ENCODE measurements around the gene PCNX2. TPM values are rescaled to one million over a fixed set of nuclear protein-coding genes. Genes with fewer than 3 reads are reported as not detected.
A peak's percentile ranks its signal among the peaks of the same experiment; 100 is the strongest.

PCNX2 gene
- total RNA-seq (10 to 100 TPM in 1 of 4 donors, 1 to 10 TPM in 3; 2.7 to 13.8 (median 7.0) TPM), polyA plus RNA-seq (1 to 10 TPM; 1.8 to 5.1 (median 2.1) TPM)

GRCh38 chr1:233295237-233295974, at the start of gene PCNX2:
Gene PCNX2, minus strand, starts transcription at chr1:233295725. Its CDS starts 247 bp downstream, at chr1:233295478.
- no peaks in the 10 kb centered on the region for H3K9me3 ChIP-seq
- intact Hi-C loops (cut with DNase I) = no loop called here
- H3K27me3 ChIP-seq = peaks cover 0 to 28% (median 0%) of the 10 kb centered on the region in 3 donors
- peak within 1 kb of the TSS; percentile 4 to 61 (median 14) for H3K27ac ChIP-seq
- TF ChIP-seq EP300 (IDR thresholded peaks at IDR 0.05) (no peak), CTCF (IDR thresholded peaks at IDR 0.05) (no peak), POLR2AphosphoS5 (IDR thresholded peaks at IDR 0.05) (no peak), POLR2A (IDR thresholded peaks at IDR 0.05) (no peak)
- H3K36me3 ChIP-seq = no peaks in the 10 kb centered on the region
- H3K4me1 ChIP-seq = peaks cover 0 to 11% (median 9%) of the 10 kb centered on the region in 4 donors
- 1% methylated on average over 54 of the region's 54 CpGs for WGBS, 2 donors
- peak; percentile 75 for DNase-seq
- peak within 1 kb of the TSS; percentile 20 to 63 (median 46) for H3K4me3 ChIP-seq

GRCh38 chr1:233343262-233343661, 47.7 kb upstream of the PCNX2 start:
- intact Hi-C loops (cut with DNase I) = no loop called here
- Histone ChIP-seq H3K36me3 (no peaks in the 10 kb centered on the region), H3K27ac (no peak overlapping the region)

GRCh38 chr1:233342086-233342485, 46.6 kb upstream of the PCNX2 start:
- intact Hi-C loops (cut with DNase I) = no loop called here
- DNase-seq = no peak
- Histone ChIP-seq H3K9me3 (no peaks in the 10 kb centered on the region), H3K27ac (no peak overlapping the region), H3K4me1 (no peaks in the 10 kb centered on the region), H3K4me3 (no peak overlapping the region), H3K27me3 (peaks cover 0 to 5% (median 0%) of the 10 kb centered on the region in 3 donors), H3K36me3 (no peaks in the 10 kb centered on the region)
- TF ChIP-seq EP300 (IDR thresholded peaks at IDR 0.05) (no peak), CTCF (IDR thresholded peaks at IDR 0.05) (no peak), POLR2A (IDR thresholded peaks at IDR 0.05) (no peak), POLR2AphosphoS5 (IDR thresholded peaks at IDR 0.05) (no peak)

More at GRCh38 chr1:233343262-233343661, 47.7 kb upstream of the PCNX2 start:
- no peak for DNase-seq
- Histone ChIP-seq H3K27me3 (no peaks in the 10 kb centered on the region), H3K9me3 (no peaks in the 10 kb centered on the region), H3K4me3 (no peak overlapping the region), H3K4me1 (no peaks in the 10 kb centered on the region)
- WGBS, 2 donors = 25 to 72% methylated on average over 1 of the region's 1 CpG
- no peak for TF ChIP-seq EP300 (IDR thresholded peaks at IDR 0.05)
- no peak for TF ChIP-seq POLR2AphosphoS5 (IDR thresholded peaks at IDR 0.05)
- no peak for TF ChIP-seq CTCF (IDR thresholded peaks at IDR 0.05)
- no peak for TF ChIP-seq POLR2A (IDR thresholded peaks at IDR 0.05)

GRCh38 chr1:233340966-233341516, 45.5 kb upstream of the PCNX2 start:
- Histone ChIP-seq H3K27me3 (peaks cover 0 to 8% (median 0%) of the 10 kb centered on the region in 3 donors), H3K27ac (no peak overlapping the region), H3K36me3 (no peaks in the 10 kb centered on the region), H3K9me3 (no peaks in the 10 kb centered on the region), H3K4me3 (no peak overlapping the region), H3K4me1 (no peaks in the 10 kb centered on the region)
- WGBS, 2 donors = 54 to 68% methylated on average over 4 of the region's 4 CpGs
- no peak for DNase-seq
- TF ChIP-seq POLR2AphosphoS5 (IDR thresholded peaks at IDR 0.05) (no peak), CTCF (IDR thresholded peaks at IDR 0.05) (no peak), POLR2A (IDR thresholded peaks at IDR 0.05) (no peak), EP300 (IDR thresholded peaks at IDR 0.05) (no peak)
- intact Hi-C loops (cut with DNase I) = no loop called here

All from sigmoid colon (tissue), 7 donors.